Activated T-cell treated with anti-CD3 and anti-CD28 coated beads, Interleukin-2, amount 50 U/mL, for 4 hours (primary cell): ENCODE data around the gene CT47B1. TPM values are rescaled to one million over a fixed set of nuclear protein-coding genes. Genes with fewer than 3 reads are reported as not detected.
"Not testable (repeated sequence)": the region's sequence is repeated elsewhere in the genome, so short reads cannot be mapped to it uniquely, and the experiment has no call there.

ENCODE experiments used
- ATAC-seq, 2 donors: fragments of 200-7000 bp; cut with Tn5 transposase; one replicate each; pipeline ENCODE4 v1.10.0; 2021
- DNase-seq: peaks from one replicate; pipeline ENCODE4 v3.0.0-alpha.2; 2020
- H3K27me3 Mint-ChIP-seq: one replicate; pipeline ENCODE4 v1.8.0; 2021; ENCODE audit warnings: low read depth, mixed read lengths
- H3K36me3 Mint-ChIP-seq: one replicate; pipeline ENCODE4 v1.8.0; 2022; ENCODE audit warnings: mixed read lengths; ENCODE audit not compliant: insufficient read depth
- H3K4me1 Mint-ChIP-seq: one replicate; pipeline ENCODE4 v1.8.0; 2021; ENCODE audit warnings: low read depth, mixed read lengths
- H3K4me3 Mint-ChIP-seq: one replicate; pipeline ENCODE4 v1.8.0; 2021; ENCODE audit warnings: mild to moderate bottlenecking, moderate library complexity, mixed read lengths
- H3K9me3 Mint-ChIP-seq: one replicate; pipeline ENCODE4 v1.8.0; 2021; ENCODE audit warnings: mixed read lengths
- total RNA-seq, 3 donors: library from RNA; stranded (reverse); gene quantifications; one replicate each; pipeline ENCODE4 v1.2.1, GENCODE V29; 2021

CT47B1 gene
- total RNA-seq, result not detected

DNA sequence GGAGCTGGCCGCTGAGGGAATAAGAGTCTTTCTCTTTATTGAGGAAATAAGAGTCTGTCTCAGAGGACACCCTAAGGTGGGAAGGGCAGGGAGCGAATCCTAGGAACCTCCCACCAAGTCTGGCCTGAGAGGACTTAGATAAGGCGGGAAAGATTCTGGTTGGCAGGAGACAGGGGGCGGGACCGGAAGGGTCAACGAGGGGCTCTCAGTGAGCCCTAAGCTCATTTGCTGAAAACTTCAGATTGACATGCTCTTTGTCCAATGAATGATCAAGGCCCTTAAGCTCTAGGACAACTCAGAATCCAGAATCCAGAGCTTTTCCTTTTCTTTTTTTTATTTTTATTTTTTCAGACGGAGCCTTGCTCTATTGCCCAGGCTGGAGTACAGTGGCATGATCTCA lies at the start of gene CT47B1:
Gene CT47B1, minus strand, starts transcription at position 101 of the 400 bp plus-strand sequence. CDS start 196 bp downstream, outside the sequence.
- H3K27me3 Mint-ChIP-seq, H3K9me3 Mint-ChIP-seq, H3K4me1 Mint-ChIP-seq, H3K4me3 Mint-ChIP-seq, DNase-seq, ATAC-seq, H3K36me3 Mint-ChIP-seq: not testable (repeated sequence)

- Mint-ChIP-seq H3K36me3 (no peaks in the 10 kb centered on the region), H3K27me3 (no peaks in the 10 kb centered on the region), H3K4me3 (no peak overlapping the region), H3K4me1 (no peaks in the 10 kb centered on the region), H3K9me3 (no peaks in the 10 kb centered on the region)
- DNase-seq (no peak), ATAC-seq (no peak)
Observed at GRCh38 chrX:120874678-120875557, 748 bp downstream of the CT47B1 start.

GRCh38 chrX:120857240-120857639 lies 18.4 kb downstream of the CT47B1 start:
- H3K4me1 Mint-ChIP-seq, result peaks cover 6% of the 10 kb centered on the region
- no peaks in the 10 kb centered on the region for H3K36me3 Mint-ChIP-seq
- H3K9me3 Mint-ChIP-seq, result peaks cover 4% of the 10 kb centered on the region
- DNase-seq, result no peak
- H3K27me3 Mint-ChIP-seq, result no peaks in the 10 kb centered on the region
- no peak overlapping the region for H3K4me3 Mint-ChIP-seq
- no peak for ATAC-seq

DNA sequence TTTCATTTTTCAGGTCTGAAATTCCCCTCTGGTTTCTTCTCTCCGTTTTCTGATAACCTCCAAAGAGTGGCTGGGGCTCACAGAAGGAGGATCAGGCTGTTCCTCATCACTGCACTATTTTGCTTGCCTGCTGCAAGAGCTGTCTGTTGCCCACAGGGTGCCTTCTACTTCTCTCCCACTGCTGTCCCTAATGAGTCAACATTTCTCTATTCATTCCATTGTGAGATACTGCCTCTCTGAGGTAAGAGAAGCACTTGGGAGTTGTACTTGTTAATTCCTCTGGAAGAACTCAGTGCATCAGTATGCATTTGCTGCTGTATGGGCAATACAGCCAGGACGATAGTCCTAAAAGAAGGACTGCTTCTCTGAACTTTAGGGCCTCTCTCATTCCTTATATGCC lies 34.8 kb downstream of the CT47B1 start:
- H3K36me3 Mint-ChIP-seq, result no peaks in the 10 kb centered on the region
- DNase-seq, result no peak
- H3K9me3 Mint-ChIP-seq, result no peaks in the 10 kb centered on the region
- H3K4me1 Mint-ChIP-seq, result no peaks in the 10 kb centered on the region
- H3K27me3 Mint-ChIP-seq, result no peaks in the 10 kb centered on the region
- no peak for ATAC-seq
- H3K4me3 Mint-ChIP-seq, result no peak overlapping the region

DNA sequence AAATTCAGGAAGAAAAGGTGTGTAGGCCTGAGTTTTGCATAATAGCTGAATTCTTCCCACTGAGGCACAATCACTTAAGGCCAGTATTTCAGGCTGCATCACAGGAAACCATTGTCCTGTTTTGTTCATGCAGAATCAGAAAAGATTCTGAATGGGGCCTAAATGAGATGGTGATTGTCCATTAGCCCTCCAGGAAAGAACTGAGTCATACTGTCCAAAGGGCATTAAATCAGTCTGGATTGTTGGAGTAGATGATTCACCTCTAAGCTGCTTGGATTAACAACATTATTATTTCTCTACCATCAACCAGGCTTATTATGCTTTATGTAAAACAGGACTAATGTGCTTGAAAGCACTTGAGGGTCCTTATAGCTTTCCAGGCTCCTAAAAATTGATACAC lies 36.2 kb downstream of the CT47B1 start:
- Mint-ChIP-seq H3K27me3 (no peaks in the 10 kb centered on the region), H3K4me3 (no peak overlapping the region), H3K9me3 (no peaks in the 10 kb centered on the region), H3K4me1 (no peaks in the 10 kb centered on the region), H3K36me3 (no peaks in the 10 kb centered on the region)
- ATAC-seq (no peak), DNase-seq (no peak)

DNA sequence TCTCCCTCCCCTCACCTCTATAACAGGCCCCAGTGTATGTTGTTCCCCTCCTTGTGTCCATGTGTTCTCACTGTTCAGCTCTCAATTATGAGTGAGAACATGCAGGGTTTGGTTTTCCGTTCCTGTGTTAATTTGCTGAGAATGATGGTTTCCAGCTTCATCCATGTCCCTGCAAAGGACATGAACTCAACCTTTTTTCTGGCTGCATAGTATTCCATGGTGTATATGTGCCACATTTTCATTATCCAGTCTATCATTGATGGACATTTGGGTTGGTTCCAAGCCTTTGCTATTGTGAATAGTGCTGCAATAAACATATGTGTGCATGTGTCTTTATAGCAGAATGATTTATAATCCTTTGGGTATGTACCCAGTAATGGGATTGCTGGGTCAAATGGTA lies 48.5 kb downstream of the CT47B1 start:
- not testable (repeated sequence) for H3K36me3 Mint-ChIP-seq, H3K4me1 Mint-ChIP-seq, ATAC-seq, H3K27me3 Mint-ChIP-seq, H3K9me3 Mint-ChIP-seq, H3K4me3 Mint-ChIP-seq, DNase-seq

GRCh38 chrX:120825146-120825545 lies 50.5 kb downstream of the CT47B1 start:
- DNase-seq (no peak), ATAC-seq (no peak)
- Mint-ChIP-seq H3K4me1 (no peaks in the 10 kb centered on the region), H3K4me3 (no peak overlapping the region), H3K9me3 (peaks cover 3% of the 10 kb centered on the region), H3K27me3 (no peaks in the 10 kb centered on the region), H3K36me3 (no peaks in the 10 kb centered on the region)

DNA sequence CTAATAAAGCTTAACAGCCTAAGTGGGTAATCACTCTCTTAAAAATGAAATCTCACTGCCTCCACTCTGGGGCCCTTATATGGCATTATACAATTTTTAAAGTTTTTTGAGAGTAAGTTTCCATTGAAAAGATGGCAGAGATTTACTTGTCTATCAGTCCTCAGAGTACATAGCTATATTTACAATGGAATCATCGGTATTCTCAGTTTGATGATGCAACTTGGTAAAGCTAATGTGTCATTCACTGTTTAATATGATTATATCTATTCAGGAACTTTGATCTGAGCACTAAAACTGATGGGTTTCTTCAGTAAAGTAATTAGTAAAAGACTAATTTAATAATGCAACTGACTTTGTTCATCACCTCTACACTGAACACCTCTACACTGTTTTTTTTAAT lies 51.6 kb downstream of the CT47B1 start:
- H3K36me3 Mint-ChIP-seq, result no peaks in the 10 kb centered on the region
- no peak overlapping the region for H3K4me3 Mint-ChIP-seq
- no peaks in the 10 kb centered on the region for H3K9me3 Mint-ChIP-seq
- no peak for ATAC-seq
- no peaks in the 10 kb centered on the region for H3K27me3 Mint-ChIP-seq
- DNase-seq, result no peak
- no peaks in the 10 kb centered on the region for H3K4me1 Mint-ChIP-seq

- no peak for ATAC-seq
- no peaks in the 10 kb centered on the region for H3K9me3 Mint-ChIP-seq
Observed at GRCh38 chrX:120823556-120823955, 52.1 kb downstream of the CT47B1 start.

More at GRCh38 chrX:120823556-120823955, 52.1 kb downstream of the CT47B1 start:
- no peaks in the 10 kb centered on the region for H3K27me3 Mint-ChIP-seq
- no peaks in the 10 kb centered on the region for H3K4me1 Mint-ChIP-seq
- no peaks in the 10 kb centered on the region for H3K36me3 Mint-ChIP-seq
- no peak for DNase-seq
- H3K4me3 Mint-ChIP-seq, result no peak overlapping the region

Other genes with a start within 250 kb of the CT47B1 start
- 10 to 100 TPM; 13.7 to 16.4 (median 15.1) TPM for gene C1GALT1C1, start 245.8 kb downstream of the CT47B1 start, total RNA-seq
- gene CT47A11, start 61.3 kb upstream of the CT47B1 start, total RNA-seq, result not detected
- not detected for gene CT47A10, start 66.2 kb upstream of the CT47B1 start, total RNA-seq
- gene CT47A9, start 71.0 kb upstream of the CT47B1 start, total RNA-seq, result not detected
- gene CT47A8, start 75.9 kb upstream of the CT47B1 start, total RNA-seq, result not detected
- not detected for gene CT47A7, start 80.7 kb upstream of the CT47B1 start, total RNA-seq
- gene CT47A6, start 85.6 kb upstream of the CT47B1 start, total RNA-seq, result not detected
- gene CT47A5, start 90.5 kb upstream of the CT47B1 start, total RNA-seq, result not detected
- not detected for gene CT47A4, start 95.3 kb upstream of the CT47B1 start, total RNA-seq
- gene CT47A3, start 100.2 kb upstream of the CT47B1 start, total RNA-seq, result not detected
- not detected for gene CT47A2, start 105.1 kb upstream of the CT47B1 start, total RNA-seq
- gene CT47A1, start 109.9 kb upstream of the CT47B1 start, total RNA-seq, result not detected
- 1 to 10 TPM in 2 of 3 donors, under 1 TPM in 1; 0.76 to 2.0 (median 1.9) TPM for gene GLUD2, start 171.7 kb upstream of the CT47B1 start, total RNA-seq